Left hindlimb (tissue), 1 donor: ENCODE data around the gene TIMM10B.
A peak's percentile ranks its signal among the peaks of the same experiment; 100 is the strongest.

Experiments used
- DNase-seq: peaks from one replicate; pipeline ENCODE4 v3.0.0-alpha.2; 2018

Gene TIMM10B

DNA sequence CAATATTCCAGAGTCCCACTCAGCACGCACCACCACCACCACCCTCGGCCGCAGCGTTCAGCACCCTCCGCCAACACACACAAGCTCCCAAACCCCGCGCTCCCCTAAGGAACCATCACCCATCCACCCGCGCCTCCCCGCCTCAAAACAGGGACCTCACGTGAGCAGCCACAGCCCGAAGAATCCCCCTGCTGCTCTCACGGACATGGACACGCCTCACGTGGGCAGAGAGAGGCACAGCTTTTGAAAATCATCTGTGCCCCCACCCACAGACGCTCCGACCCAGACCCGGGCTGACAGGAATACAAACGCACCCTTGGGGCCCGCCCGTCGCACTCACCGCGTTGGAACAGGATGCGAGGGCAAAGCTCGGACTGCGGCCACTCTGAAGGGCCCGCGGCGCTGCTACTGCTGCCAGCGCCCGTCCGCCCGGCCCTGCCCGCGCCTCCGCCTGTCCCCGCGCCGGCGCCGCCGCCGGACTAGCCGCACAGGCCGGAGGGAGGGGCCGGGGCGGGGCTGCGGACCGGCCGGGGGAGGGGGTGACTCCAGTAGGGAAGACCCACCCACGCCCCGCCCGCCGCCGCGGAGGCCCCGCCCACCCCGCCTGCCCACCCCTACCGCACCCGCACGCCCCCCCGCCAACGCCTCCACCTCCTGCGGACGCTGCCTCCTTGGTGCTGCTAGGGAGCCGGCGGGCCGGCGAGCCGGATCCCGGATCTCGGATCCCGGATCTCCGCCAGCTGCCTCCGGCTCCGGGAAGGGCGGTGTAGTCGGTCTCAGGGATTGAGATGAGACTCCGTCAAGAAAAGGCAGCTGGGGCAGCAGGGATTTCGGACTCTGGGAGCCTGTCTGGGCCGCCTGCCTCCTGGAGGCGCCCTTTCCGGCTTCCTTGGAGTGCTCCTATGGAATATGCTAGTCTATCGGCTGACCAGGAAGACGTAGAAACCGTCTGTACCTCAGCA lies 7.6 kb upstream of the TIMM10B start, which contains the start of gene TRIM3:
Gene TRIM3 (minus strand): TSS at position 491 of the 962 bp plus-strand sequence. CDS start 8,246 bp downstream, outside the sequence.
- DNase-seq, result peak; percentile 97

DNA sequence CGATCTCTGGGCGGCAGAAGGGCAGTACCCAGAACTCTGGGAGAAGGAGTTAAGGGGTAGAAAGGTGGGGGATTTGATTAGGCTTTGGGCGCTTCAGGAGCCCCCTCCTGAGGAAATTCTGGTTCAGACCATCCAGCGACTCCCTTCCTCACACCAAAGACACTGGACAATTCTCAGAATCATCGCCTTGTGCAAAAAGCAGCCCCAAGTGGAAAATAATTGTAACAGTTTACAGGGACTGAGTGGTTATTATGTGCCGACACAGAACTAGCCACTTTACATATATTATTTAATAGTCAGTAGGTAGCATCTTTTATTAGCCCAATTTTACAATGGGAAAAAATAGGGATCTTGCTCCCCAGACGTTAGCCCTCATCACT lies 6.9 kb upstream of the TIMM10B start:
- DNase-seq, result peak; percentile 36

DNA sequence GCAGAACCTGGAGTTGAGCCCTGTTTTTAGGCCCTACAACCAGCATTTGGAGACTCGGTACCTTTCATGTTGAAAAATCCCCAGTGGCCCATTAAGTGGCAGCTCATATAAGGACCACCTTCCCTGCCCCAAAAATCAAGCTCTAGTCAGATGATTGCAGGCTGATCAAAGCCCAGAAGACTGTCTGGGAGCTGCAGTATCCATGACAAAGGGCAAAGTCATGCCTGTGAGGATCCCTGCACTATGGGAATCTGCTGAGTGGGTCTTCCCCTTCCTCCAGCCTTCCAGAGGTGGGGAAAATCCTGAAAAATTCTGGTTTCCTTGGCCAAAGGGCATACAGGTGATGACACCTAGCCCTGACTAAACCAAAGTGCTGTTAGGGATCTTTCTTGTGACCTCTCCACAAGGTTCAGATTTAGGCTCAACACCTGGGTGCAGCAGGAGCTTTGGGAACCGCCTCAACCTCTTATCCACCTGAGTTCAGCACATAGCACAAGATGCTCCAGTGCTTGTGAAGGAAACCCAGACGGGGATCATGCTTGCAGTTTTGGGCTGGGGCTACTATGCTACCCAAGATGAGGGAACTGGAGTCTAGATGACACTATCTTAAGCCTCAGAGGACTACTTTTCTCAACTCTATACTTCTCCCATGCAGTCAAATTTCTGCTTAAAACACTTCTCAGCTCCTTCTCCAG lies 6.3 kb upstream of the TIMM10B start:
- DNase-seq, result no peak

DNA sequence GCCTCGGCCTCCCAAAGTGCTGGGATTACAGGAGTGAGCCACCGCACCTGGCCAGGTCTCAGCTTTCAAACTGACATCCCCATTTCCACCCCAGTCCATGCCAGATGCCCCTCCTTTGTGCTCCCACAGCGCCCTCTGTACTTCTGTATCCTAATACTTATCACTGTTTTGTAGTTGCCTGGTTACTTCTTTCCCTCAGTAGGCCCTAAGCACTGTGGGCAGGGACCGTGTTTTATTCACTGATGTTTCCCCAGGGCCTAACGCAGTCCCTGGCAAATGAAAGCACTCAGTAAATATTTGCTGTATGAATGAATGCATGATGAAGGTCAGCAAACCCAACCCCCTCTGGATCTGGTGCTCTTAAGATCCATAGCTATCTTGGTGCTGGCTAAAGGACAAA lies 5.4 kb upstream of the TIMM10B start:
- DNase-seq, result no peak

DNA sequence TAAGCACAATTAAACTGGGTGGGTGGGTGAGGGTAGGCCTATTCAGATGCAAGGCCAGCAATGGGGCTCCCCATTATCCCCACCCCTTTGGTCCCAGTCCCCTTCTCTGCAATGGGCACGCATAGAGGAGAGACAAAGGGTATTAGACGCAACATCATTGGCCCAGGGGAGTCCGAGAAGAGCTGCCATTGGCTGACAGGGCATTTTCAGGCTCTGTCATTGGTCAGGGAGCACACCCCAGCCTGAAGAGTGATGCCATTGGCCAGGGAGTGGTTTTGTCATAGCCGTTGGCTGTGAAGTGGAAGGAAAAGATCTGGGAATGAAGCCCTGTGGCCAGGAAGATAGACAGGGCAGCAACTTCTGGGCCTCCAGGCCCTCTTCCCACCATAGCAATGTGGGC lies 4.7 kb upstream of the TIMM10B start:
- no peak for DNase-seq

DNA sequence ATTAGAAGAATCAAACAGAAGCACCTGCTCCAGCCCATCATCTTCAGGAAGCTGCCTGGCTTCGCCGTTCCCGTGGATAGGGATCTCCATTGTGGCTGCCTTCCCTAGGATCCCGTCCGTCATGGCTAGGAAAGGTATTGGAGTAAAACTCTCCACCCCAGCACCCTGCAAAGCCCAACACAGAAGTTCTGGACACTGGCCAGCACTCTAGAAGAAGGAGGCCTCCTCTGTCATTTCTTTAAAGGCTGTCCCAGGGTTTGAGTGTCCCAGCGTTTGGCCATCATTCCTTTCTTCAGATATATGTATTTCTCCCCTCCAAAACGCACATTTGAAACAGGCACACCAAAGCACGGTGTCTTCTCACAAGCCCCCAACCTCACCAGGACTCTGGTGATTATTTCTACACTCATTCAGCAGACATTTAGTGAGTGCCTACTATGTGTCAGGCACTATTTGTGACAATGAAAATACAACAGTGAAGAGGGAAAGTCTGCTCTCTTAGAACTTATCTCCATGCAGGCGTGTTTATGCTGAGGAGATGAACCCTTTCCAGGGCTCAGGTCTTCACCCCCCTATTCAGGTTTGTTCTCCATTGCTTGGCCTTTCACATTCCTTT lies 894 bp upstream of the TIMM10B start:
- no peak for DNase-seq

DNA sequence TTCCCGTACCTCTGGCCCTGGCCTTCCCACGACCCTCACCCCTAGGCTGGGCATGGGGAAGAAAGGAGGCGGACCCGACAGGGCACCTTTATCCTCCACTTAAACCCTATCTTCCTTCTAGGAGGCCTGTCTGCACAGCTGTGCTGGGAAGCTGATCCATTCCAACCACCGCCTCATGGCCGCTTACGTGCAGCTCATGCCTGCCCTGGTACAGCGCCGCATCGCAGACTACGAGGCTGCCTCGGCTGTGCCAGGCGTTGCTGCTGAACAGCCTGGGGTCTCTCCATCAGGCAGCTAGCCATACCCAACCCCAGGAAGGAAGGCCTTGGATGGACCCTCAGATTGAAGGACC lies 599 bp downstream of the TIMM10B start:
- DNase-seq, result no peak

DNA sequence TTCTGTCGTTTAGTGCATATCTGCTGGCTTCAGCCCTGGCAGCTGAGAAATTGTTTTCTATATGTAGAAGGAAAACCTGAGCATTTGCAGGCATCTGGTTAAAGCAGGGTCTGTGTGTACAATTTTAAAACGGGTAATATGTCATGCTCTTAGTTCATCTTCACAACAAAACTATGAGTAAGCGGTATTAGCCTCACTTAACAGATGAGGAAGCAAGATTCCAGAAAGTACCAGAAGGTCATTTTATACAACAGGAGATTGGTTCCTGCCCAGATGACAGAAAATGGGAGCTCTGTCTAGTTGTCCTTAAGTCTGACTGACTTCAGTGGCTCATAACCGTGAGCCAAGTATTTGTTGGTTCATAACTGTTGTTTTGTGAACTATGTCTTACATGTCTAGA lies 1.1 kb downstream of the TIMM10B start:
- no peak for DNase-seq

DNA sequence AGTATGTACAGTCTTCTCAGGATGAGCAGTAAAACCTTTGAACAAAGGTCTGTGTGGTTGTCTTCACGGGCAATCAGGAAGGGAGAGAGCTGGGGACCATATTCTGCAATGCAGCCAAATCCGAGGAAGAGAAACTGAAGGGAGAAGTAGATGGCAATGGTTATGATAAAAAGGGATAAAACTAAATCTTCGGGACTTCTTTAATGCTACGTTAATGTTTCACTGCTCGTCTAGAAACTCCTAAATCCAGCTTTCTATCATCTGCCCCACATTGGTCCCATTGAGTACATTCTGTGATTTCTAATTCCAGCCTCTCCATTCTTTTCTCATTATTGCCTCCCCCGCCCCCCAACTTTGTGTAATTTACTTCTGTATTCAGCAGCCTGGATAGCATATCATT lies 1.7 kb downstream of the TIMM10B start:
- no peak for DNase-seq

DNA sequence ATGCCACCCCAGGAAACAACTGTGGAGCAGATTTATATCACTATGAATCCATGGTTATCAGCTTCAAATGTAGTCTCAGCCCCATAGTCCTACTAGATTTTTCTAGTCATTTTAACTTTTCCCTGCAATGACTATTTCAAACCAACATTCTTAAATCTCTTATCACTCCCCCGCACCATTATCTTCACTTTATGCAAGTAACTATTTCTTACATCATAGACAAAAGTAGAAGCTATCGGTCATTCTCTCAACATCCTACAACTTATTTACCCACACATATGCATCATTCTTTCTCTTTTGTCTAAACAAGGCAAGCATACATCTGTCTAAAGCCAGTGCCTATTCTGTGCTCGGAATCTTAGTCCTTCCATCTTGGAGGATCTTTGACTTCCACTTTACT lies 4.4 kb downstream of the TIMM10B start:
- no peak for DNase-seq

DNA sequence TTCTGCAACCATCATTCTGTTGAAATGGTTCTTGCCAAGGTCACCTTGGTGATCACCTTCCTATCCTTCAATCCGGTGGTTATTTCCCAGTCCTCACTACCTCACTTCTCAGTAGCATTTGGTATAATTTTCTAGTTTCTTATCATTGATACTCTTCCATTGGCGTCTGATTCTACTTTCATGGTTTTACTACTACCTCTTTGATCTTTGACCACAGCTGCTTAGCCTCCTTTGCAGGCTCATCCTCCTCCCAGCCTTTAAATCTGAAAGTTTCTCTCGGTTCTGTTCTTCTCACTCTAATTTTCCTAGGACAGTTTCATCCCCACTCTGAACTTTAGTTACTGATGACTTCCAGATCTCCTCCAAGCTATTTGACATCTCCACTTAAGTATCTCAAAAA lies 5.0 kb downstream of the TIMM10B start:
- DNase-seq, result no peak

DNA sequence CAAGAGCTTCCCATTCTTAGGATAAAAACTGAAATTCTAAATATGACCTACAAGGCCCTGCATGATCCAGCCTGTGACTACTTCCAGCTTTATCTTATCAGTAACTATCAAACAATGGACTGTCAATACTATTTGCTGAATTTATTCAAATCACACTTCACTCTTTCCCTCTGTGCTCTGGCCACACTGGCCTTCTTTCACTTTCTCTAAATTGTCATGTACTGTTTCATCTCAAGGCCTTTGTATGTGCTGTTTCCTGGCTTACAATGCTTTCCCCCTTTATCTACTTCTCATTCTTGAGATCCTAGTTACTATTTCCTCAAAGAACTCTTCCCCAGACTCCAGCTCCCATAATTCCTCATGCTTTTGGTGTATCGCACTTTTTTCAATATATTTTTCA lies 5.6 kb downstream of the TIMM10B start:
- DNase-seq, result no peak

DNA sequence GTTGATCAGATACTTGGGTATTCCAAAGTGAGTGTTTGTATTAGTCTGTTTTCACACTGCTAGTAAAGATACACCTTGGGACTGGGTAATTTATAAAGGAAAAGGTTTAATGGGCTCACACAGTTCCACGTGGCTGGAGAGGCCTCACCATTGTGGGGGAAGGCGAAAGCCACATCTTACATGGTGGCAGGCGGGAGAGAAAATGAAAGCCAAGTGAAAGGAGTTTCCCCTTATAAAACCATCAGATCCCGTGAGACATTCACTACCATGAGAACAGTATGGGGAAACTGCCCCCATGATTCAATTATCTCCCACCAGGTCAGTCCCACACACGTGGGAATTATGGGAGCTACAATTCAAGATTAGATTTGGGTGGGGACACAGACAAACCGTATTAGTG lies 7.0 kb downstream of the TIMM10B start:
- DNase-seq, result no peak

DNA sequence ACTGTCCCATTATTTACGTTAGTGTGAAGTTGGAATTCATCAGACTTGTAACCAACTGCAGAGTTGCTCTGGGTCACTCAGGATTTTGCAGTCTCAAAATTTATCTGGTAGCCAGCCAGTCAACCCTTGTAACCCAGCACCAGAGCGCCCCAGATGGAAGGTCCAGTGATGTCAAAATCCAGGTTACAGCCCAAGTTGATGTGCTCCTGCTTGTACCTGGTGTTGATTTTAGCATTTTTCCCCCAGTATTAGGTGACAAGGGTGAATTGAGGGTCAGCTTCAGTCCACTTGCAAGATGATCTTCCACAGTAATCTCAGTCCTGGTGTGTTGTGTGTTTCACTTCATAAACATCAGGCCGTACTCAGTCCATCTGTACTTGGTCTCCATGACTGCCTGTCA lies 7.5 kb downstream of the TIMM10B start:
- no peak for DNase-seq

DNA sequence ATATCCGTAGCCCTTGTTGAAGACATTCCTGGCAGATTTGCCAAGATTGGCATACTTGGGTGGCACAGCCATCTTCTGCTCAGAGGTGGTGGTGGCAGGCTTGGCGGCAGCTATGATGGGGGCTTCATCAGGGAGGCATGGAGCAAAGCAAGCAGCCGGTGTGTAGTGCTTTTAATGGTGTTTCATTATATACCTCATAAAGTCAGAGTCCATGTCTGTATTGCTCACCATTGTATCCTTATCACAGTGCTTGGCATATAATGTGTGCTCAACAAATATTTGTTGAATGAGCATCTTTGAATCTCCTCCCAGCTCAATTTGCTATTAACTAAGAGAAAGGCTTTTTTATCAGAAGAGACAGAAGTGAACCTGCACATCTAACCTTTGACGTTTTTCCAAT lies 8.0 kb downstream of the TIMM10B start:
- DNase-seq, result no peak

DNA sequence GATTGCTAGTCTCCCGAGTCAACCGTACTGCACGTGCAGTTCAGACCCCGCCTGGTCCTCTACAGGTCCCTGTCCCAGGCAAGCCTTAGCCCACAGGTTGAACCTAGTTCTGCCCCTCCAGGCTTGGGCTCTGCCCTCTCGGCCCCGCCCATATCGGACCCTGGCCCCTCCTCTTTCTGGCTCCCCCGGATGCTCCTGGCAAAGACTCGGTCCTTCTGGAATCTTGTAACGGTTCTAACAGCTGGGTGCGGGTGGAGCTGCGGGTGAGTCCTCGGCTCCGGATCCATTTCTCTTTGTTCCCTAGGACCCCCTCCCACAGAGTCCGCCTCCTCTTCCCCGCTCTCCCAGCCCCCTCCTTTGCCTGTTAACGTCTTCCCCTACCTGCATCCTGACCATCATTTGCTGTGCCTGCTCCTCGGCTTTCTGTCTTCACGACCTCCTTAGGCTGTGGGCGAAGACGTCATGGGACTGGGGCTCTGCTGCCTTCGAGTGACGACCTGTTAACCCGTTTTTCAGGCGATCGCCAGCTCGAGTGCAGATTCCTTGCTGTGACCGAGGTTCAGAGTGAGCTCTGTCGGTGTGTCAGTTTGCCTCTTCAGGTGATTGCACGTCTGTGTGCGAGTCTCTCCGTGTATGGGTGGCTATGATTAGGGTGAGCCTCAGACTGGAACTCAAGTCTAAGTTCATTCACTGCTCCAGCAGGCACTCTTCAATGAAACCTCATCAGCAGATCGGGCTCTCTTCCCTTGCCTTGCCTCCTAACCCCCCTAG lies 16.0 kb downstream of the TIMM10B start, which contains the start of gene DNHD1:
Gene DNHD1 (plus strand): TSS at position 212 of the 771 bp plus-strand sequence. CDS start 936 bp downstream, outside the sequence.
- DNase-seq, result no peak

DNA sequence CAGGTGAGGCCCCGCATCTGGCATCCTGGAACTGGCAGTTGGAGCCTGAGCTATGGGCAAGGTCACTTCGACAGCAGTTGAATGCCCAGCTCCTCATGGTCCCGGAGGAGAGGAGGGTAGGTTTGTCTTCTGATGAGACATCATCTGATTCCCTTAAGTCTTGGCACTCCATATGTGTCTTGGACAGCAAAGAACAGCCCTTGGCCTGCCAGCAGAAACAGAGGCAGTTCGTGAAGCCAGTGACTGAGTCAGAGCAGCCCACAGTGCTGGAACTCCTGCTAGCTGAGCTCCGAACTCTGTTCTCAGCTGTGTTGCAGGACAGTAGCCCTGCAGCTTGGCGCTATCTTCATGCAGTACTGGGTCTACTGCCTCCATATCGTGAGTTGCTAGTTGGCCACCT lies 16.8 kb downstream of the TIMM10B start:
- DNase-seq, result no peak

DNA sequence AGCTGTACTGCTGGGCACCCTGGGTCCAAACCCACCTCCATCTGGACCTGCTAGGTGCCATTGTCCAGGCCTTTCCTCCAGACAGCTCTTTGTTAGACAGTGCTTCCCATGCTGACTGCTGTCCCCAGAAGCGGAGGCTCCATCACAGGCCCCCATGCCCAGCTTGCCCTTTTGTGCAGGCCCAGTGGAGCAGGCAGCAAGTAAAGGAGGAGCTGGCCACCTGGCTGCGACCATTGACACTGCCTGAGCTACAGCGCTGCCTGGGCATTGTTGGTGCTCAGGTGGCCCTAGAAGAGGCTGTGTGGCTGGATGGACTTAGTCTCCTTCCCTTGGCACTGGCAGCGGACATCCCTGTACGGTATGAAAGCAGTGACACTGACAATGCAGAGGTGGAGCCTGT lies 17.2 kb downstream of the TIMM10B start:
- no peak for DNase-seq

DNA sequence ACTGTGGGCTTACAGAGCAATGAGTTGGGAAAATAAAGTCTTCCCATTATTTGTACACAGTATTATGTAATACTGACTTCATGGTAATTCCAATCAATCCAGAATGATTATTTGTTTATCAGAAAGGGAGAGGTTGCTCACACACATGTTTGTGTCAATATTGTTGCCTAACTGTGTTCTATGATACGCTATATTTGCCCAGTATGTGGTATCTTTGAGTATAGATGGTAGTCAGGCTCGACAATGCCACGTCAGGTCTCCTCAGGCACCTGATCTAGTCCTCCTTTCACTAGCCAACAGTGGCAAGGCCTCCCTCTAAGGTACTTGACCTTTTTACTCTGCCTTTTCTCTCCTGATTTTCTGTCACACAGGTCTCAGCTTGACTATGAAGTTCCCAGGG lies 21.1 kb downstream of the TIMM10B start:
- no peak for DNase-seq

DNA sequence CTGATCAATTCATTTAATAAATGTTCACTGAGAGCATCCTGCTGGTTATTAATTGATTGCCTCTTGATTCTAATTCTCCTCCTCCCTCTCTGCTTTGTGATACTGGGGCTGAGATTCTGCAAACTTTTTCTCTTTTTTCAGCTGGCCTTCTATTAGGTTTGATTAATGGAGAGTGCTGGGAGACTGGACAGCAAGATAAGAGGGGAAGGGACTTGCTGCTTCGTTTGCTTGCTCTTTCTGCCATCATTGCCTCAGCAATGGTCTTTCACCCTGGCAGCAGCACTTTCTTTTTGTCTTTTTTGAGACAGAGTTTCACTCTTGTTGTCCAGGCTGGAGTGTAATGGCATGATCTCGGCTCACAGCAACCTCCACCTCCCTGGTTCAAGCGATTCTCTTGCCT lies 22.9 kb downstream of the TIMM10B start:
- no peak for DNase-seq

DNA sequence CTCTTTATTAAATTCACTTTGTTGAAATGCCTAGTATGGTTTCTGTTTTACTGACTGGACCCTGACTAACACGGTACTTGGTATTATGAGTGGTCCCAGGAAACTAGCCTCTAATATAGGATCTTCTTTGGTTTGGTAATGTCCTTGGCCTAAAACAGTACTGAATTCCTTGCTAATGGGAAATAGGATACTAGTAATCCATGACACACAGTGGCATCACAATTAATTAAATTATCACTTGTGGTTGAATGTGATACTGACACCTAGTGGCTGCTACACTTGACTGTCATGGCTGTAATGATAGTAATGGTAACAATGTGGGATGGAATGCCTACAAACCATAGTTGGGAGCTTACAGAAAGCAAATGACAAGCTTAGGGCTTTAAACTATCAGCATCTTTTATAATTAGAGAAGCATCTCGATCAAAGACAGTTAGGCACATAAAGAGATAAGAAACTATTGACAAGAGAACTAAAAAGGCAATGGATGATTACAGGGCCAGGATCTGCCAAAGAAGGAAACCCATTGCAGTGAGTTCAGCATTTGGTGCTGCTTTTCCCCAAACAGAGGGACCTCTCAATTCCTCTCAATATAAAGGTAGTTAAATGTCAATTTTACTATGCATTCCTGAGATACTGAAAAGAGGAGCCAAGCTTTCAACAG lies 24.4 kb downstream of the TIMM10B start:
- no peak for DNase-seq

DNA sequence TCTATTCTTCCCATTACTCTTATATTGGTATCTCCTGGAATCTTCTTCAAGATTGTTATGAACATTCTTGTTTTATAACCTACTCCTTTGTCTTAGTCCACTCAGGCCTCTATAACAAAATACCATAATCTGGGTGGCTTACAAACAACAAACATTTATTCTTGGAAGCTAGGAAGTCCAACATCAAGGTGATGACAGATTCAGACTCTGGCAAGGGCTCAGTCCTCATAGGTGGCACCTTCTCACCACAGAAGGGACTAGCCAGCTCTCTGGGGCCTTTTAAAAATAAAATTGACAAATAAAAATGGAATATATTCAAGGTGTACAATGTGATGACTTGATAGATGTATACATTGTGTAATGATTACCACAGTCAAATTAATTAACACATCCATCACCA lies 35.6 kb downstream of the TIMM10B start:
- no peak for DNase-seq
